AG10803 (cell line): Measurements from ENCODE around the gene CXCL12.
A peak's percentile ranks its signal among the peaks of the same experiment; 100 is the strongest.

Source experiments
- DNase-seq: peaks from one replicate; pipeline ENCODE4 v3.0.0; 2010; ENCODE audit warnings: low read depth
- H3K4me3 ChIP-seq: 2 replicates; pipeline ENCODE4 v1.5.1; 2011; ENCODE audit warnings: mild to moderate bottlenecking, low read length, control low read depth
- TF ChIP-seq, protein P1 (sequence below): conservative IDR thresholded peaks from 2 replicates; pipeline ENCODE4 v1.5.1; 2011; ENCODE audit warnings: mild to moderate bottlenecking, low read length, control low read depth, inconsistent platforms

Gene CXCL12

DNA sequence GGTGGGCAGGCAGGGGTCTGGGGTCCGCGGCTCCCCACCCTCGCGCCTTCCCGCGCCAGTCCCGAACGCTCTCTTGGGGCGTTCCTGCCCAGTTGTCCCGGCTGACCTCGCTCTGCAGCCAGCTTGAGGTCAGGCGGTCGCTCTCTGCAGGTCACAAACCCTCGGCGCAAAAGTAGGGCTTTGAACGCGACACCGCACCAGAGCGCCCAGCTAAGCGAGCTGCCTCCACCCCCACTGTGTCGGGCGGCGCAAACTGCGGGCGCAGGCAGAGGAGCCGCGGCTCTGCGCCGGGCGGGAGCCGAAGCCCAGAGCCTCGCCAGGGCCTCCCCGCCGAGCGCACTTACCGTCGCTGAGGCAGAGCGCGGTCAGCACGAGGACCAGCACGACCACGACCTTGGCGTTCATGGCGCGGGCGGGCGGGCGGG lies 284 bp downstream of the CXCL12 start:
- H3K4me3 ChIP-seq, result peak overlapping the region; percentile 86
- TF ChIP-seq, protein P1, sequence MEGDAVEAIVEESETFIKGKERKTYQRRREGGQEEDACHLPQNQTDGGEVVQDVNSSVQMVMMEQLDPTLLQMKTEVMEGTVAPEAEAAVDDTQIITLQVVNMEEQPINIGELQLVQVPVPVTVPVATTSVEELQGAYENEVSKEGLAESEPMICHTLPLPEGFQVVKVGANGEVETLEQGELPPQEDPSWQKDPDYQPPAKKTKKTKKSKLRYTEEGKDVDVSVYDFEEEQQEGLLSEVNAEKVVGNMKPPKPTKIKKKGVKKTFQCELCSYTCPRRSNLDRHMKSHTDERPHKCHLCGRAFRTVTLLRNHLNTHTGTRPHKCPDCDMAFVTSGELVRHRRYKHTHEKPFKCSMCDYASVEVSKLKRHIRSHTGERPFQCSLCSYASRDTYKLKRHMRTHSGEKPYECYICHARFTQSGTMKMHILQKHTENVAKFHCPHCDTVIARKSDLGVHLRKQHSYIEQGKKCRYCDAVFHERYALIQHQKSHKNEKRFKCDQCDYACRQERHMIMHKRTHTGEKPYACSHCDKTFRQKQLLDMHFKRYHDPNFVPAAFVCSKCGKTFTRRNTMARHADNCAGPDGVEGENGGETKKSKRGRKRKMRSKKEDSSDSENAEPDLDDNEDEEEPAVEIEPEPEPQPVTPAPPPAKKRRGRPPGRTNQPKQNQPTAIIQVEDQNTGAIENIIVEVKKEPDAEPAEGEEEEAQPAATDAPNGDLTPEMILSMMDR, result no peak
- DNase-seq, result peak; percentile 41

GRCh38 chr10:44383749-44384600 lies 922 bp downstream of the CXCL12 start:
- H3K4me3 ChIP-seq, result peak overlapping the region; percentile 86
- TF ChIP-seq, protein P1, result no peak
- peak; percentile 63 for DNase-seq

GRCh38 chr10:44382981-44383748 lies 1.7 kb downstream of the CXCL12 start:
- TF ChIP-seq, protein P1, result no peak
- H3K4me3 ChIP-seq, result peak overlapping the region; percentile 86
- no peak for DNase-seq

DNA sequence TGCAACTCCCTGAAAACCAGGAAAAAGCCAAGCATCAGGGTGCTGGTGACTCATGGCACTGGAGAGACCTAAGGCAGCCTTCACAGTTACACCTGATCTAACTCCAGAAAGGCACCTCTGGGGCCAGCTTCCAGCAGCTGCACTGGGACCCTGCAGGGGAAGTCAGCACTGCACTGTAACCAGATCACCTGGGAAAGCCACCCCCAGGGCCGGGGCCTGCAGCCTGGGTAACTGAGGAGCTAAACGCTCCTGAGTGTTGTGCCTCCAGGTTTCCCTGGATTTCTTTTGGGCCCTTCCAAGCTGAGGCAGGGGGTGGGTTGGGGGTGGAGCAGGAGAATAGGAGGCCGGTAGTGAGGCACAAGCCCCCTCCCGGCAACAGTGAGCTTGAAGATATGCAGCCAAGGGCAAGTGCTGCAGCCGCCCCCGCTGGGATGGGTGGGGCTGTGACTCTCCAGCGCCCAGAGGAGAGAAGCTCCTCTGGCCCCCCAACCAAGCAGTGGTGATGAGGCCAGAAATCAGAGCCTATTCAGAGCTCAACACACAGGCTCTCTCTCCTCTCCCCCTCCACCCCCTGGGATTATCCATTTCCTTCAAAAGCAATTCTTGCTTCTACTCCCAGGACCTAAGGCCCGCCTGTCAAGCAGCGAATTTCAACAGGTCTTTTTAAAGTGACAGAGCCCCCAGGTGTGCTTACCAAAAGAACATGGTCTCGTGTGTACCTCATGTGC lies 2.6 kb downstream of the CXCL12 start:
- DNase-seq, result no peak
- TF ChIP-seq, protein P1, result no peak
- peak overlapping the region; percentile 86 for H3K4me3 ChIP-seq

DNA sequence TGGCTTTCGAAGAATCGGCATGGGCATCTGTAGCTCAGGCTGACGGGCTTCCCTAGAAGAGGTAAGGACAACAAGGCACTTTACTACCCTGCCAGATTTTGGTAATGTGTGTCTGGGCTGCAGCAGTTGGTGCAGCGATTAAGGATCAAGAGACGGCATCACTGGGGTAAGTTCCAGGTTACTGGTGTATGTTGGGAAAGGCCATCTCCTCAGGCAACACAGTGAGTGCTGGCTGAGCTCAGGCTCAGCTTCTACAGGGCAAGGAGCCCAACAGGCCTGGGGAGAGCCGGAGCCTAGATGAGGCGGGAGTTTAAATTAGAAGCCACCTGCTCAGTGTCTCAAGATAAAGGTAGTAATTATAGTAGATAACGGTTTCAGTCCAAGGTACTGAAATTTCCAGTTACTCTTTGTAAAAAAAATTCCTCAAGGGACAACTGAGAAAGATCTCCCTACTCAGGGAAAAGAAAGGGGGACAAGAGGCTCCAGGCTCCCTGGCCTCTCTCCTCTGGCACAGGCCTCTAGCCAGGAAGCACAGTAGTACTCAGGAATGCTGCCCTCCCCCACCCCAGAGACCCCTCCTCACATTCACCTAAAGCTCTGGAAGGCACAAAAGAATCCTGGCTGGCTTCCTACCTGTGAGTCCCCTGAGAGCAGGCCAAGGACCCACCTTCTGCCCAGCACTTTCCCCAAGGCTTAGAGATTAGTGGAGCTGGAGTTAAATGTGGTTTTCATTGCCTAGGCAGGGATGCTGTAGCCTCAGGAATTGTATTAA lies 3.9 kb downstream of the CXCL12 start:
- peak overlapping the region; percentile 86 for H3K4me3 ChIP-seq
- TF ChIP-seq, protein P1, result no peak
- no peak for DNase-seq

DNA sequence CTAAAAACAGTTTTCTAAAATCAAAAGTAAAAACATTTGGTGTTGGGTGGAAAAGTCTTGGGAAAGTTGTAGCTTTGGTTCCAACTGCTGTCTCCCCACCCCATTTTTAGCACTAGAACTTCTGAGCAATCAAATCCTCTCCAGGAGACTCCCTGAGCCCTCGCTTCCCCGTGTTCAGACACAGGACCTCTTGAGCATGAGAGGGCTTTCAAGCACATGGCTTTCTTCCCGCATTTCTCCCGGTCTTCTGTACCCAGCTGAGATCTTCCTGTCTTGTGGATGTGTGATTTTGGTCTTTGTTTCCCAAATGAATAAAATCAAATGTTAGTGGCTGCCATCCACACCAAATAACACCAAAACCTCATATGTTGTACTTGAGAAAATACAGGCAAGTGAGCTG lies 5.0 kb downstream of the CXCL12 start:
- peak overlapping the region; percentile 7; the same call in 1 of the 2 replicates for H3K4me3 ChIP-seq
- TF ChIP-seq, protein P1, result no peak
- DNase-seq, result no peak
